NCI-H526 (cell line): ENCODE data around the gene MMP19.
"Not testable (repeated sequence)": the region's sequence is repeated elsewhere in the genome, so short reads cannot be mapped to it uniquely, and the experiment has no call there.

ENCODE experiments used
- DNase-seq, 2 experiments: peaks; one replicate each; lab custom pipeline; 2025; lab: John Stamatoyannopoulos, UW

MMP19 gene

GRCh38 chr12:55842681-55843429 lies at the start of gene MMP19:
TSS of gene MMP19 (minus strand) at chr12:55842936. CDS start at chr12:55842830, 106 bp downstream.
- DNase-seq, result no peak

GRCh38 chr12:55891310-55891709 lies 48.6 kb upstream of the MMP19 start:
- no peak for DNase-seq

- no peak for DNase-seq
Measured at GRCh38 chr12:55885113-55885512, 42.4 kb upstream of the MMP19 start.

- DNase-seq, result no peak
Measured at GRCh38 chr12:55877824-55878223, 35.1 kb upstream of the MMP19 start.

- DNase-seq, result no peak
Measured at GRCh38 chr12:55875704-55876467, 33.1 kb upstream of the MMP19 start.

- DNase-seq, result no peak
Measured at GRCh38 chr12:55874443-55874842, 31.7 kb upstream of the MMP19 start.

- DNase-seq, result not testable (repeated sequence)
Measured at GRCh38 chr12:55866454-55867004, 23.8 kb upstream of the MMP19 start.

GRCh38 chr12:55865327-55865726 lies 22.6 kb upstream of the MMP19 start:
- DNase-seq, result no peak

GRCh38 chr12:55862931-55863330 lies 20.2 kb upstream of the MMP19 start:
- not testable (repeated sequence) for DNase-seq

- DNase-seq, result no peak
Measured at GRCh38 chr12:55862286-55862685, 19.6 kb upstream of the MMP19 start.

- DNase-seq, result no peak
Measured at GRCh38 chr12:55861871-55862270, 19.1 kb upstream of the MMP19 start.

GRCh38 chr12:55861396-55861795 lies 18.7 kb upstream of the MMP19 start:
- DNase-seq, result no peak

- DNase-seq, result no peak
Measured at GRCh38 chr12:55852740-55853139, 10.0 kb upstream of the MMP19 start.

- DNase-seq, result no peak
Measured at GRCh38 chr12:55850893-55851292, 8.2 kb upstream of the MMP19 start.

- no peak for DNase-seq
Measured at GRCh38 chr12:55850401-55850800, 7.7 kb upstream of the MMP19 start.

- DNase-seq, result no peak
Measured at GRCh38 chr12:55849616-55850343, 7.0 kb upstream of the MMP19 start.

- DNase-seq, result no peak
Measured at GRCh38 chr12:55847603-55848291, 5.0 kb upstream of the MMP19 start.

- DNase-seq, result no peak
Measured at GRCh38 chr12:55847033-55847432, 4.3 kb upstream of the MMP19 start.

GRCh38 chr12:55845785-55846496 lies 3.2 kb upstream of the MMP19 start:
- no peak for DNase-seq

- no peak for DNase-seq
Measured at GRCh38 chr12:55845361-55845760, 2.6 kb upstream of the MMP19 start.

GRCh38 chr12:55844961-55845360 lies 2.2 kb upstream of the MMP19 start:
- no peak for DNase-seq
